Testis (tissue), 3 donors: ENCODE results near the gene DNASE2. TPM values are rescaled to one million over a fixed set of nuclear protein-coding genes. Genes with fewer than 3 reads are reported as not detected.
A peak's percentile ranks its signal among the peaks of the same experiment; 100 is the strongest.

Experiments
- DNase-seq: peaks from one replicate; pipeline ENCODE4 v3.0.0-alpha.2; 2019
- H3K27ac ChIP-seq, 2 donors: fragments of 200-600 bp; sonication (generic); one replicate each; pipeline ENCODE4 v1.5.1; 2019
- H3K27me3 ChIP-seq: fragments of 200-600 bp; sonication (generic); one replicate; pipeline ENCODE4 v1.5.1; 2019
- H3K36me3 ChIP-seq: fragments of 200-600 bp; sonication (generic); one replicate; pipeline ENCODE4 v1.5.1; 2017; ENCODE audit warnings: low read depth; ENCODE audit errors: missing control alignments
- H3K4me1 ChIP-seq: fragments of 200-600 bp; sonication (generic); one replicate; pipeline ENCODE4 v1.5.1; 2019
- H3K4me3 ChIP-seq, 2 donors: fragments of 200-600 bp; sonication (generic); one replicate each; pipeline ENCODE4 v1.5.1; 2017 to 2019
- H3K9me3 ChIP-seq: fragments of 200-600 bp; sonication (generic); one replicate; pipeline ENCODE4 v1.5.1; 2017
- POLR2A ChIP-seq: fragments of 450-650 bp; IDR thresholded peaks from one replicate; pipeline ENCODE4 v1.6.1; 2017; ENCODE audit warnings: antibody characterized with exemption, mild to moderate bottlenecking, moderate library complexity
- WGBS, 2 donors: methylation state at CpG; one replicate each; pipeline ENCODE4 v1.1.5; 2018; 5-methylcytosine and 5-hydroxymethylcytosine counted together
- intact Hi-C: fragments of 100-400 bp; cut with DNase I; formaldehyde crosslinking; loops from one replicate; pipeline ENCODE4 v1.15.1; 2023; ENCODE audit warnings: low total_unique reads
- polyA plus RNA-seq: library from polyadenylated mRNA; stranded (reverse); fragments of 350-450 nt; fragmentation: Illumina TruSeq; extraction: RNeasy Lipid Tissue Mini Kit (QIAGEN cat#74804); gene quantifications from one replicate; pipeline ENCODE4 v1.2.3, GENCODE V29; 2014; ENCODE audit warnings: low read depth, low replicate concordance; ENCODE audit not compliant: insufficient read depth
- total RNA-seq, 2 donors: library from RNA; depleted of rRNA; stranded (reverse); fragments of >200 nt; gene quantifications; one replicate each; pipeline ENCODE4 v1.2.3, GENCODE V29; 2016
- TF ChIP-seq, protein P1 (sequence below), 3 experiments: fragments of 450-650 bp in 2 of 3; fragments of 200-600 bp in 1 of 3; sonication (generic) in 1 of 3; IDR thresholded peaks; one replicate each; pipeline ENCODE4 v1.5.1; 2016 to 2019; ENCODE audit warnings: antibody characterized with exemption in 3 of 3, mild to moderate bottlenecking in 2 of 3, moderate library complexity in 1 of 3

Gene DNASE2
- total and polyA plus RNA-seq, 3 donors from 2014 or later = 9.0 to 17.7 (median 17.4) TPM

GRCh38 chr19:12912571-12912970 lies 31.3 kb upstream of the DNASE2 start:
- Histone ChIP-seq H3K36me3 (no peaks in the 10 kb centered on the region), H3K4me3 (no peak overlapping the region), H3K4me1 (peaks cover 15% of the 10 kb centered on the region), H3K27ac (peak overlapping the region; percentile 37 to 50), H3K27me3 (no peaks in the 10 kb centered on the region), H3K9me3 (no peaks in the 10 kb centered on the region)
- 52 to 58% methylated on average over 4 of the region's 4 CpGs for WGBS, 2 donors
- TF ChIP-seq, protein P1, sequence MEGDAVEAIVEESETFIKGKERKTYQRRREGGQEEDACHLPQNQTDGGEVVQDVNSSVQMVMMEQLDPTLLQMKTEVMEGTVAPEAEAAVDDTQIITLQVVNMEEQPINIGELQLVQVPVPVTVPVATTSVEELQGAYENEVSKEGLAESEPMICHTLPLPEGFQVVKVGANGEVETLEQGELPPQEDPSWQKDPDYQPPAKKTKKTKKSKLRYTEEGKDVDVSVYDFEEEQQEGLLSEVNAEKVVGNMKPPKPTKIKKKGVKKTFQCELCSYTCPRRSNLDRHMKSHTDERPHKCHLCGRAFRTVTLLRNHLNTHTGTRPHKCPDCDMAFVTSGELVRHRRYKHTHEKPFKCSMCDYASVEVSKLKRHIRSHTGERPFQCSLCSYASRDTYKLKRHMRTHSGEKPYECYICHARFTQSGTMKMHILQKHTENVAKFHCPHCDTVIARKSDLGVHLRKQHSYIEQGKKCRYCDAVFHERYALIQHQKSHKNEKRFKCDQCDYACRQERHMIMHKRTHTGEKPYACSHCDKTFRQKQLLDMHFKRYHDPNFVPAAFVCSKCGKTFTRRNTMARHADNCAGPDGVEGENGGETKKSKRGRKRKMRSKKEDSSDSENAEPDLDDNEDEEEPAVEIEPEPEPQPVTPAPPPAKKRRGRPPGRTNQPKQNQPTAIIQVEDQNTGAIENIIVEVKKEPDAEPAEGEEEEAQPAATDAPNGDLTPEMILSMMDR (IDR thresholded peaks at IDR 0.05) = no peak
- TF ChIP-seq POLR2A = no peak
- intact Hi-C loops = no loop called here
- DNase-seq = no peak

DNA sequence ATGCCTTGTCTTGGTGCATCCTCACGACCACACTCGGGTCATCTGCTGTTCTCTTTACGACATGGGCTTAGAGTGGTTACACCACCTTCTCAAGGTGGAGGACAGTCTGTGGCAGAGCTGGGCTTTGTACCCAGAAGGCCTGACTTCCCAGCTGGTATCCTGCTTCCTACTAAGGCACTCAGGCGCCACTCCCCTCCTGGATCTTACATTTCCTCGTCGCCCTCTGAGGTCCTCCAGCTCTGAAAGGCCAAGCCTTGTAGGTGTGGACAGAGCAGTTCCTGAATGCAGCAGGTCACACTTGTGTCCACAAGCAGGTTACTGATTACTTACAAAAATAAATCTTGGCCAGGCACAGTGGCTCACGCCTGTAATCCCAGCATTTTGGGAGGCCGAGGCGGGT lies 25.9 kb upstream of the DNASE2 start:
- intact Hi-C loops = no loop called here
- TF ChIP-seq, protein P1 (IDR thresholded peaks at IDR 0.05) = no peak
- TF ChIP-seq POLR2A = no peak
- no peak overlapping the region for H3K4me3 ChIP-seq
- H3K36me3 ChIP-seq = no peaks in the 10 kb centered on the region
- DNase-seq = no peak
- 94 to 97% methylated on average over 9 of the region's 9 CpGs for WGBS, 2 donors
- H3K9me3 ChIP-seq = no peaks in the 10 kb centered on the region
- no peaks in the 10 kb centered on the region for H3K27me3 ChIP-seq
- H3K4me1 ChIP-seq = no peaks in the 10 kb centered on the region
- no peak overlapping the region for H3K27ac ChIP-seq

DNA sequence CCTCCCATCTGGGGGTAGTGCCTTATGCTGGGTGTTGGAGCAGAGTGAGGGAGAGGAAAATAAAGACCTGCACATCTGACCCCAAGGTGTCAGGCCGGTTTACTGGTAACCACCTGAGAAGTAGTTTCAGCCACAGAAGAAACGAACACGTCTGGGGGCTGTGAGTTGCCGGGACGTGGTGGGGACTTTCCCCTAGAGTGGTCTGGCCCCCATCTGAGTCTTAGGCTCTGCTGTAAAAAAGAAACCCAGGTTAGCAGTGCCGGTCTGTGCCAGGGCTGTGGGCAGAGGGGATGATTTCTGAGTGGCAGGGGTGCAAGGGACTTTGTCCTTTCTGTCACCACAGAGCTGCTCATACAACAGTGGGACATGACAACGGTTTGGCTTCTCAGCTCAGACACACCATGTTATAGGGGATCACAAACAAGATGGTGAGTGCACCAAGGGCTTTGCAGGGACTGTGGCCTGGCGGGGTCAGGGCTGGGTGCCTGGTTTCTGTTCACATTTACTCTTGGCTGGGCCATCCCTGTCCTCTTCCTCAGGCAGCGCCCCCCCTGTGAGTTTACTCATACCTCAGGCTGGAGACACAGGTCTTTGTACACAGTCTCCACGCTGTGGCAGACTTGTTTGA lies 18.8 kb upstream of the DNASE2 start:
- WGBS, 2 donors = 90 to 95% methylated on average over 9 to 10 of the region's 10 CpGs
- no peaks in the 10 kb centered on the region for H3K4me1 ChIP-seq
- TF ChIP-seq, protein P1 (IDR thresholded peaks at IDR 0.05) = no peak
- no peak for TF ChIP-seq POLR2A
- H3K36me3 ChIP-seq = no peaks in the 10 kb centered on the region
- intact Hi-C loops = no loop called here
- no peak for DNase-seq
- H3K4me3 ChIP-seq = no peak overlapping the region
- H3K9me3 ChIP-seq = no peaks in the 10 kb centered on the region
- H3K27me3 ChIP-seq = no peaks in the 10 kb centered on the region
- H3K27ac ChIP-seq = no peak overlapping the region

GRCh38 chr19:12896460-12896859 lies 15.2 kb upstream of the DNASE2 start:
- Histone ChIP-seq H3K4me1 (peaks cover 3% of the 10 kb centered on the region), H3K9me3 (no peaks in the 10 kb centered on the region), H3K27me3 (no peaks in the 10 kb centered on the region), H3K4me3 (no peak overlapping the region), H3K27ac (no peak overlapping the region), H3K36me3 (no peaks in the 10 kb centered on the region)
- DNase-seq = no peak
- intact Hi-C loops = no loop called here
- WGBS, 2 donors = 93 to 98% methylated on average over 9 to 17 of the region's 17 CpGs
- TF ChIP-seq, protein P1 (IDR thresholded peaks at IDR 0.05) = no peak
- TF ChIP-seq POLR2A = no peak

DNA sequence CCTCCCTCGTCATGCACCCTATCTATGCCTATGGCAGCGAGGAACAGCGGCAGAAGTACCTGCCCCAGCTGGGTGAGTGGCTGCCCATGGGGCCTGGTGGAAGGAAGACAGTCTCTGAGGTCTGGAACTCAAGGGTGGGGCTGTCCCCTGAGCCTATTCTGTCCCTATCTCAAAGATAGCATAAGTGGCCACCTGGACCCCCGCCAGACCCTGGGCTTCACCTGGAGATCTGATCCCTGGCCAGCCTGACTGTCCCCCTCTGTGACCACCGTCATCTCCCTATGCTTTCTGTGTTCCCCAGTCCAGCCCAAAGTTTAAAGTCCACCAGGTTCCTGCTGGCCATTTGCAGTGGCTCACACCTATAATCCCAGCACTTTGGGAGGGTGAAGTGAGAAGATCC lies 12.3 kb upstream of the DNASE2 start:
- Histone ChIP-seq H3K4me1 (peaks cover 4% of the 10 kb centered on the region), H3K4me3 (no peak overlapping the region), H3K9me3 (no peaks in the 10 kb centered on the region), H3K36me3 (no peaks in the 10 kb centered on the region), H3K27ac (no peak overlapping the region), H3K27me3 (no peaks in the 10 kb centered on the region)
- 90 to 96% methylated on average over 3 to 5 of the region's 5 CpGs for whole genome bisulfite sequencing, 2 donors
- DNase-seq = no peak
- intact Hi-C loops = no loop called here
- TF ChIP-seq, protein P1 (IDR thresholded peaks at IDR 0.05) = no peak
- no peak for TF ChIP-seq POLR2A
